K562 (cell line): ENCODE data around the gene PPT2. TPM values are rescaled to one million over a fixed set of nuclear protein-coding genes. Genes with fewer than 3 reads are reported as not detected.
A peak's percentile ranks its signal among the peaks of the same experiment; 100 is the strongest.

Experiments used
- ATAC-seq: fragments of 200-7000 bp; cut with Tn5 transposase; 3 replicates; pipeline ENCODE4 v1.9.1; 2020; ENCODE audit warnings: moderate library complexity
- BruUV-seq: library from RNA; stranded (reverse); fragments of 400-500 nt; replicated peaks from 2 replicates; lab custom pipeline; 2021; lab: Mats Ljungman, UMichigan
- CTCF ChIA-PET: fragments of 300-600 bp; formaldehyde crosslinking; extraction: SDS; loops from one replicate; lab custom pipeline; 2021; ENCODE audit warnings: low intra/inter-chr PET ratio; lab: Yijun Ruan, JAX
- POLR2A ChIA-PET: fragments of 300-600, 350-650 bp; sonication (Branson Sonifier 250); formaldehyde crosslinking; extraction: SDS; loops from one replicate; lab custom pipeline; 2021; ENCODE audit warnings: antibody characterized with exemption, inconsistent platforms; lab: Yijun Ruan, JAX
- DNase-seq, 4 experiments: peaks; one replicate each; pipeline versions ENCODE4 v3.0.0 to v3.0.0-alpha.2; 2011 to 2018; ENCODE audit warnings: low spot score in 3 of 4, mixed read lengths in 3 of 4; ENCODE audit errors: extremely low read depth in 1 of 4
- FAIRE-seq: peaks from 2 replicates; lab custom pipeline; 2011; peaks lifted over from hg19 to GRCh38; lab: Jason Lieb, UNC
- H2AFZ ChIP-seq: 2 replicates; pipeline ENCODE4 v1.6.0; 2011; ENCODE audit warnings: low read depth, low read length, control low read depth, inconsistent platforms
- H3K27ac ChIP-seq: fragments of 200-600 bp; 3 replicates; pipeline ENCODE4 v1.8.0; 2011; ENCODE audit warnings: low read depth, mild to moderate bottlenecking, control low read depth, inconsistent platforms, low read length, moderate library complexity, mixed read lengths; ENCODE audit errors: extremely low read depth
- H3K27me3 ChIP-seq, 2 experiments: fragments of 300-600 bp in 1 of 2; 2 replicates in 1 of 2; 3 replicates in 1 of 2; pipeline versions ENCODE4 v1.6.0 to v1.8.0; 2011; ENCODE audit warnings: inconsistent platforms in 2 of 2, low read length in 2 of 2, mild to moderate bottlenecking in 1 of 2, mixed read lengths in 1 of 2, moderate library complexity in 1 of 2; ENCODE audit not compliant: control insufficient read depth in 2 of 2, insufficient read depth in 2 of 2
- H3K36me3 ChIP-seq: fragments of 300-600 bp; 3 replicates; pipeline ENCODE4 v1.8.0; 2011; ENCODE audit warnings: mild to moderate bottlenecking, low read length, inconsistent platforms; ENCODE audit not compliant: control insufficient read depth, insufficient read depth
- H3K4me1 ChIP-seq, 2 experiments: fragments of 200-600 bp in 1 of 2; replicated peaks in 1 of 2; 2 replicates in 1 of 2; 3 replicates in 1 of 2; pipeline versions ENCODE4 v1.5.1 to v1.8.0; 2011; ENCODE audit warnings: inconsistent platforms in 2 of 2, low read length in 2 of 2, mild to moderate bottlenecking in 1 of 2, mixed read lengths in 1 of 2, moderate library complexity in 1 of 2; ENCODE audit not compliant: control insufficient read depth in 2 of 2, insufficient read depth in 2 of 2
- H3K4me2 ChIP-seq: 2 replicates; pipeline ENCODE4 v1.6.1; 2011; ENCODE audit warnings: low read length, control low read depth, inconsistent platforms, mixed read lengths; ENCODE audit not compliant: insufficient read depth
- H3K4me3 ChIP-seq: fragments of 200-600 bp; sonication (generic), shearing (Covaris generic); 2 replicates; pipeline ENCODE4 v1.5.1; 2016; ENCODE audit warnings: control low read depth, inconsistent platforms
- H3K79me2 ChIP-seq: fragments of 200-600 bp; 3 replicates; pipeline ENCODE4 v1.8.0; 2011; ENCODE audit warnings: low read length, inconsistent platforms; ENCODE audit not compliant: control insufficient read depth, insufficient read depth
- H3K9ac ChIP-seq, 2 experiments: 2 replicates each; pipeline versions ENCODE4 v1.6.0 to v1.6.1; 2011; ENCODE audit warnings: low read depth in 2 of 2, low read length in 2 of 2, control low read depth in 1 of 2, inconsistent platforms in 1 of 2, mild to moderate bottlenecking in 1 of 2, mixed read lengths in 1 of 2; ENCODE audit not compliant: insufficient read depth in 1 of 2
- H3K9me1 ChIP-seq: one replicate; pipeline ENCODE4 v1.6.0; 2011; ENCODE audit warnings: inconsistent platforms, mild to moderate bottlenecking, low read length, moderate library complexity; ENCODE audit not compliant: control insufficient read depth, insufficient read depth
- H3K9me3 ChIP-seq: replicated peaks from 2 replicates; pipeline ENCODE4 v1.5.1; 2011; ENCODE audit warnings: low read depth, low read length, inconsistent platforms; ENCODE audit not compliant: control insufficient read depth, insufficient read depth
- H4K20me1 ChIP-seq: replicated peaks from 2 replicates; pipeline ENCODE4 v1.6.1; 2011; ENCODE audit warnings: low read length, inconsistent platforms, mixed read lengths; ENCODE audit not compliant: control insufficient read depth, insufficient read depth
- DIDO1 ChIP-seq: fragments of 450-650 bp; IDR thresholded peaks from 2 replicates; pipeline ENCODE4 v1.6.1; 2016; ENCODE audit warnings: low read depth, missing biosample characterization, missing genetic modification characterization
- ESRRA ChIP-seq: fragments of 450-650 bp; IDR thresholded peaks from 2 replicates; pipeline ENCODE4 v1.6.1; 2014; ENCODE audit warnings: low read depth, mild to moderate bottlenecking, moderate library complexity, borderline replicate concordance
- HDAC3 ChIP-seq: fragments of 450-650 bp; IDR thresholded peaks from 2 replicates; pipeline ENCODE4 v1.6.1; 2018; ENCODE audit warnings: borderline replicate concordance, mild to moderate bottlenecking, moderate library complexity; ENCODE audit not compliant: partially characterized antibody
- HLTF ChIP-seq: fragments of 450-650 bp; IDR thresholded peaks from 2 replicates; pipeline ENCODE4 v1.6.1; 2016
- MEIS2 ChIP-seq: fragments of 450-650 bp; IDR thresholded peaks from 2 replicates; pipeline ENCODE4 v1.6.1; 2014; ENCODE audit warnings: mild to moderate bottlenecking; ENCODE audit not compliant: partially characterized antibody
- NFIC ChIP-seq: fragments of 450-650 bp; IDR thresholded peaks from 2 replicates; pipeline ENCODE4 v1.6.1; 2017; ENCODE audit warnings: mild to moderate bottlenecking, inconsistent platforms
- ZBTB1 ChIP-seq: sonication (generic); formaldehyde crosslinking; IDR thresholded peaks from 2 replicates; pipeline ENCODE4 v1.8.1; 2023; ENCODE audit warnings: missing genetic modification reagents, low read depth, mild to moderate bottlenecking, borderline replicate concordance
- WGBS: fragments of 100-300 bp; shearing (Covaris generic); methylation state at CpG from one replicate; pipeline ENCODE4 v1.1.6; 2016; ENCODE audit warnings: low coverage, mixed read lengths; ENCODE audit not compliant: insufficient coverage; ENCODE audit errors: missing lambda C conversion rate; 5-methylcytosine and 5-hydroxymethylcytosine counted together
- in situ Hi-C: fragments of 300-500 bp; cut with MboI; formaldehyde crosslinking; loops from 4 replicates; pipeline ENCODE4 v1.15.0; 2018; ENCODE audit warnings: inconsistent platforms, mixed read lengths
- intact Hi-C: fragments of 100-400 bp; cut with micrococcal nuclease; formaldehyde crosslinking; loops from 2 replicates; pipeline ENCODE4 v1.14.2; 2022
- polyA plus RNA-seq, 8 experiments: library from polyadenylated mRNA; depleted of rRNA in 4 of 8; stranded (reverse) in 5 of 8; unstranded in 3 of 8; fragments of >200 nt; fragmentation: Nextera tagmentation in 2 of 8; fragmentation: Illumina TruSeq in 1 of 8; extraction: Ambion mirVana in 2 of 8; extraction: Trizol in 1 of 8; gene quantifications; 2 replicates each; pipeline versions ENCODE4 v1.2.1 to v1.2.3, GENCODE V29; 2011 to 2014; ENCODE audit warnings: inconsistent platforms in 1 of 8, missing spikeins in 1 of 8
- total RNA-seq, 7 experiments: library from RNA; depleted of rRNA in 6 of 7; stranded (reverse); fragments of >200 nt in 6 of 7; fragmentation: Illumina TruSeq in 2 of 7; extraction: Trizol in 2 of 7; gene quantifications; 2 replicates each; pipeline versions ENCODE4 v1.2.1 to v1.2.3, GENCODE V29; 2011 to 2021; ENCODE audit warnings: low replicate concordance in 1 of 7
- TF ChIP-seq, protein P1 (sequence below): fragments of 450-650 bp; IDR thresholded peaks from 2 replicates; pipeline ENCODE4 v1.6.1; 2016

PPT2 gene
- total and polyA plus RNA-seq, 9 of the 15 experiments (the other 6 are each of a cell fraction or from before 2014, with no cell fraction given), result 27.4 to 98.8 (median 69.9) TPM

DNA sequence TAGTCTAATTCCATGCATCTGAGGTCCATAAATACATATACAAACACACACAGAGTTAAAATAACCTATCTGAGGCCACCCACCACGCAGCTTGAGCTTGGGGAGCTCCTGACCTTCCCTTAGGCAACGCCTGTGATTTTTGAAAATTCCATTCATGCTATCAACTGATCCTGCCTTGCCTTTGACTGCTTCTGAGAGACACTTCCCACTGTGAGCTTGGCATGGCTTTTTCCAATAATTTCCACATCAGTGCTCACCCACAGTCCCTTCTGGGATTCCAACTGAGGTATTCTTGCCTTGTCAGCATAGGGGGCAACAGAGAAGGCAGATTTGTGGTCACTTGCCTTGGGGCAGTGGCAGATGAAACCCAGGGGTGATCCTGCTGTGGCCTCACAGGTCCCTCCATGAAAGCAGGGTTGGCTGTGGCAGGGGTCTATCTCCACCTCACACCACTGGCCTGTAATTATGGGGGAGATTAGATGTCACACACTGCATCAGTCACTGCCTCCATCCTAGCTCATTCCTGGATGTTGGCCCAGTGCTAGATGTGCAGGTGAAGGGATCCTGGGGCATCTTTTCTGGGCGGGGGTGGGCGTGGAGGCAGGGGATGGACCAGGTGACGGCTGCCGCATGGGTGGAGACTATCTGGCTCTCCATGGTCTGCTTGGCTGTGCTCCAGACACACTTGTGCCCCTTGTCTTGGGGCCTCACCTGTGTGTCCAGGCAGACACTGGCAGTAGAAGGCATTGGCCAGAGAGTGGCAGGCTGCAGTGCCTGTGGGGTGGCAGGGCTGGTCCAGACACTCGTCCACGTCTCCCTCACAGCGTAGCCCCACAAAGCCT, 49.7 kb downstream of the PPT2 start:
- H4K20me1 ChIP-seq, result no peaks in the 10 kb centered on the region
- DNase-seq, result no peak
- no peaks in the 10 kb centered on the region for H3K36me3 ChIP-seq
- no peak for ATAC-seq
- no peak overlapping the region for H2AFZ ChIP-seq
- intact Hi-C loops, result no loop called here
- no peaks in the 10 kb centered on the region for H3K79me2 ChIP-seq
- H3K4me3 ChIP-seq, result no peak overlapping the region
- peak overlapping the region in 1 of 2 experiments; percentile 37; a peak in 2 of 4 replicates for H3K9ac ChIP-seq
- TF ChIP-seq DIDO1 (tag), result no peak
- TF ChIP-seq NFIC, result 0 out of 2 replicates have a peak, but pooled peaks have one; percentile 4
- CTCF ChIA-PET, result no interaction called here
- no peaks in the 10 kb centered on the region for H3K9me3 ChIP-seq
- no peak for FAIRE-seq
- peaks cover 3 to 18% of the 10 kb centered on the region in 2 experiments; a peak in 3 of 5 replicates for H3K4me1 ChIP-seq
- peaks cover 10 to 12% of the 10 kb centered on the region in 2 experiments; a peak in 4 of 5 replicates for H3K27me3 ChIP-seq
- H3K9me1 ChIP-seq, result no peaks in the 10 kb centered on the region
- no peak overlapping the region for H3K27ac ChIP-seq
- in situ Hi-C loops, result no loop called here
- no TSS peak for BruUV-seq
- WGBS, result 7% methylated on average over 9 of the region's 9 CpGs
- H3K4me2 ChIP-seq, result no peak overlapping the region
- POLR2A ChIA-PET, result interaction anchor here (0.5 to 1.9 kb wide), 6 partner anchors 8 to 76 kb away, joined by 3 to 10 read pairs (median 4); partner anchors contain the start of genes ATF6B and PBX2

DNA sequence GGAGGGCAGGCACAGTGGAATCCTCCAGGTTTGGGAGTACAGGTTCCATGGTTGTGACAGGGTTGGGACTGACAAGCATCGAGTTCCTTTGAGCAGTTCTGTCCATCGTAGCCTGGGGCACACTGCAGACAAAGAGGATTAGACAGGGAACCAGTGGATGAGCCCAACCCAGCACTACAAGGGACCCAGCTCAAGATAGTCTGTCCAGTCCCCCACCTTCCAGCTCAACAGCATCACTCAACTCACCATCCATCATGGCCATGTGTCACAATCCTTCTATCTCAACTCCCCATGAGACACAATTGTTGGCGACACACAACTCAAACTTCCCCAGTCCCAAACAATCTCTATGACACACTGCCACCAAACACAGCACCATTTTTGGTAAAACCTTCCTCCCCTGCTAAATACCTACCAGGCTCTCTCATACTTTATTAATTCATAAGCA, 50.4 kb downstream of the PPT2 start:
- CTCF ChIA-PET, result no interaction called here
- no peak overlapping the region for H3K27ac ChIP-seq

More for the DNA sequence above, 50.4 kb downstream of the PPT2 start:
- Histone ChIP-seq H3K9me1 (no peaks in the 10 kb centered on the region), H4K20me1 (no peaks in the 10 kb centered on the region), H3K9ac (peak overlapping the region in 1 of 2 experiments; percentile 37; a peak in 2 of 4 replicates), H3K9me3 (no peaks in the 10 kb centered on the region), H3K79me2 (no peaks in the 10 kb centered on the region), H3K4me3 (no peak overlapping the region), H3K4me1 (peaks cover 3 to 14% of the 10 kb centered on the region in 2 experiments; a peak in 3 of 5 replicates), H3K36me3 (no peaks in the 10 kb centered on the region), H3K4me2 (no peak overlapping the region), H2AFZ (no peak overlapping the region), H3K27me3 (peaks cover 10 to 12% of the 10 kb centered on the region in 2 experiments; a peak in 4 of 5 replicates)
- intact Hi-C loops, result no loop called here
- POLR2A ChIA-PET, result interaction anchor here (0.5 to 1.9 kb wide), 4 partner anchors 9 to 616 kb away, joined by 3 to 9 read pairs (median 4); partner anchors contain the start of gene ATF6B
- 2% methylated on average over 3 of the region's 3 CpGs for WGBS
- ATAC-seq (peak; percentile 23; the same call in 2 of the 3 replicates), FAIRE-seq (peak; percentile 42), DNase-seq (no peak)
- TF ChIP-seq, protein P1, sequence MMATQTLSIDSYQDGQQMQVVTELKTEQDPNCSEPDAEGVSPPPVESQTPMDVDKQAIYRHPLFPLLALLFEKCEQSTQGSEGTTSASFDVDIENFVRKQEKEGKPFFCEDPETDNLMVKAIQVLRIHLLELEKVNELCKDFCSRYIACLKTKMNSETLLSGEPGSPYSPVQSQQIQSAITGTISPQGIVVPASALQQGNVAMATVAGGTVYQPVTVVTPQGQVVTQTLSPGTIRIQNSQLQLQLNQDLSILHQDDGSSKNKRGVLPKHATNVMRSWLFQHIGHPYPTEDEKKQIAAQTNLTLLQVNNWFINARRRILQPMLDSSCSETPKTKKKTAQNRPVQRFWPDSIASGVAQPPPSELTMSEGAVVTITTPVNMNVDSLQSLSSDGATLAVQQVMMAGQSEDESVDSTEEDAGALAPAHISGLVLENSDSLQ, result peak; percentile 58; the same call in 1 of the 2 replicates
- TF ChIP-seq HLTF (no peak), ESRRA (no peak), HDAC3 (no peak), ZBTB1 (no peak), MEIS2 (peak; percentile 83)
- in situ Hi-C loops, result no loop called here
- BruUV-seq, result no TSS peak
